Measurements from ENCODE around the gene CA10. TPM values are rescaled to one million over a fixed set of nuclear protein-coding genes. Genes with fewer than 3 reads are reported as not detected.

CA10 gene
- total and polyA plus RNA-seq, 2 donors (not counting 1 experiment from before 2014, with no cell fraction given), result not detected

- CTCF ChIA-PET, result no interaction called here
- Mint-ChIP-seq H3K4me3 (no peak overlapping the region), H3K27ac (no peak overlapping the region), H3K4me1 (no peaks in the 10 kb centered on the region), H3K9me3 (ENCODE audit: insufficient read depth) (no peaks in the 10 kb centered on the region), H3K27me3 (no peaks in the 10 kb centered on the region)
- no peak overlapping the region for H3K27ac ChIP-seq (ENCODE audit: low read length in 2 of 2)
- POLR2A ChIA-PET, result no interaction called here
- DNase-seq (no peak), ATAC-seq (ENCODE audit: low read depth) (no peak)
- H4K20me1 ChIP-seq (ENCODE audit: control insufficient read depth, insufficient read depth, low read length, poor library complexity, severe bottlenecking), result no peaks in the 10 kb centered on the region
- H3K36me3 ChIP-seq (replicated peaks in 1 of 2; ENCODE audit: control extremely low read depth in 1 of 2, control insufficient read depth in 1 of 2, extremely low read depth in 1 of 2, insufficient read depth in 2 of 2, low read length in 1 of 2), result no peaks in the 10 kb centered on the region
- no peak overlapping the region for H3K4me2 ChIP-seq (replicated peaks; ENCODE audit: low read depth, low read length, poor library complexity, severe bottlenecking)
- no peaks in the 10 kb centered on the region for H3K79me2 ChIP-seq (ENCODE audit: control insufficient read depth, insufficient read depth, low read length)
- no peaks in the 10 kb centered on the region for H3K27me3 ChIP-seq (replicated peaks in 1 of 4; ENCODE audit: control extremely low read depth in 1 of 4, control insufficient read depth in 3 of 4, insufficient read depth in 4 of 4, low read length in 3 of 4)
- WGBS (ENCODE audit: insufficient coverage), result 80% methylated on average over 1 of the region's 3 CpGs
- H3K9me3 ChIP-seq (ENCODE audit: control extremely low read depth in 1 of 3, control insufficient read depth in 2 of 3, insufficient read depth in 1 of 3, low read length in 2 of 3), result peaks cover 0 to 3% (median 0%) of the 10 kb centered on the region in 3 donors
- no peaks in the 10 kb centered on the region for H3K4me1 ChIP-seq (ENCODE audit: control insufficient read depth in 2 of 2, insufficient read depth in 2 of 2, low read length in 2 of 2)
- H3K9ac ChIP-seq (ENCODE audit: low read length), result no peak overlapping the region
- TF ChIP-seq CTCF (IDR thresholded peaks at IDR 0.05) (no peak), EZH2 (IDR thresholded peaks at IDR 0.05; ENCODE audit: borderline replicate concordance, insufficient read depth, low read depth, low read length, poor library complexity, severe bottlenecking) (no peak)
- no peak overlapping the region for H3K4me3 ChIP-seq (ENCODE audit: control extremely low read depth in 1 of 5, extremely low read depth in 1 of 5, insufficient read depth in 1 of 5, low read depth in 2 of 5, low read length in 4 of 5)
- no peak overlapping the region for H2AFZ ChIP-seq (ENCODE audit: insufficient read depth, low read depth, low read length, poor library complexity, severe bottlenecking)
- intact Hi-C loops (cut with micrococcal nuclease), result no loop called here
These were observed 254.1 kb downstream of the CA10 start for GRCh38 chr17:51904379-51904778.

- ChIA-PET POLR2A (no interaction called here), CTCF (no interaction called here)
- H2AFZ ChIP-seq (ENCODE audit: insufficient read depth, low read depth, low read length, poor library complexity, severe bottlenecking), result no peak overlapping the region
- peaks cover 0 to 3% (median 0%) of the 10 kb centered on the region in 3 donors for H3K9me3 ChIP-seq (ENCODE audit: control extremely low read depth in 1 of 3, control insufficient read depth in 2 of 3, insufficient read depth in 1 of 3, low read length in 2 of 3)
- H3K36me3 ChIP-seq (replicated peaks in 1 of 2; ENCODE audit: control extremely low read depth in 1 of 2, control insufficient read depth in 1 of 2, extremely low read depth in 1 of 2, insufficient read depth in 2 of 2, low read length in 1 of 2), result no peaks in the 10 kb centered on the region
- H3K4me1 ChIP-seq (ENCODE audit: control insufficient read depth in 2 of 2, insufficient read depth in 2 of 2, low read length in 2 of 2), result no peaks in the 10 kb centered on the region
- no peaks in the 10 kb centered on the region for H3K79me2 ChIP-seq (ENCODE audit: control insufficient read depth, insufficient read depth, low read length)
- Mint-ChIP-seq H3K27me3 (no peaks in the 10 kb centered on the region), H3K4me3 (no peak overlapping the region), H3K4me1 (no peaks in the 10 kb centered on the region), H3K27ac (no peak overlapping the region), H3K9me3 (ENCODE audit: insufficient read depth) (no peaks in the 10 kb centered on the region)
- no peak overlapping the region for H3K4me3 ChIP-seq (ENCODE audit: control extremely low read depth in 1 of 5, extremely low read depth in 1 of 5, insufficient read depth in 1 of 5, low read depth in 2 of 5, low read length in 4 of 5)
- H3K27me3 ChIP-seq (replicated peaks in 1 of 4; ENCODE audit: control extremely low read depth in 1 of 4, control insufficient read depth in 3 of 4, insufficient read depth in 4 of 4, low read length in 3 of 4), result no peaks in the 10 kb centered on the region
- DNase-seq (no peak), ATAC-seq (ENCODE audit: low read depth) (no peak)
- WGBS (ENCODE audit: insufficient coverage), result 43% methylated on average over 1 of the region's 1 CpG
- H3K27ac ChIP-seq (ENCODE audit: low read length in 2 of 2), result no peak overlapping the region
- intact Hi-C loops (cut with micrococcal nuclease), result no loop called here
- no peak for TF ChIP-seq CTCF (IDR thresholded peaks at IDR 0.05)
- TF ChIP-seq EZH2 (IDR thresholded peaks at IDR 0.05; ENCODE audit: borderline replicate concordance, insufficient read depth, low read depth, low read length, poor library complexity, severe bottlenecking), result no peak
- no peak overlapping the region for H3K9ac ChIP-seq (ENCODE audit: low read length)
- no peaks in the 10 kb centered on the region for H4K20me1 ChIP-seq (ENCODE audit: control insufficient read depth, insufficient read depth, low read length, poor library complexity, severe bottlenecking)
- no peak overlapping the region for H3K4me2 ChIP-seq (replicated peaks; ENCODE audit: low read depth, low read length, poor library complexity, severe bottlenecking)
These were observed 257.3 kb downstream of the CA10 start for GRCh38 chr17:51901242-51901641.
